ENCODE measurements around the gene SLC66A2. TPM values are rescaled to one million over a fixed set of nuclear protein-coding genes. Genes with fewer than 3 reads are reported as not detected.

The SLC66A2 gene
- total and polyA plus RNA-seq, 2 donors: 14.8 to 47.8 TPM

DNA sequence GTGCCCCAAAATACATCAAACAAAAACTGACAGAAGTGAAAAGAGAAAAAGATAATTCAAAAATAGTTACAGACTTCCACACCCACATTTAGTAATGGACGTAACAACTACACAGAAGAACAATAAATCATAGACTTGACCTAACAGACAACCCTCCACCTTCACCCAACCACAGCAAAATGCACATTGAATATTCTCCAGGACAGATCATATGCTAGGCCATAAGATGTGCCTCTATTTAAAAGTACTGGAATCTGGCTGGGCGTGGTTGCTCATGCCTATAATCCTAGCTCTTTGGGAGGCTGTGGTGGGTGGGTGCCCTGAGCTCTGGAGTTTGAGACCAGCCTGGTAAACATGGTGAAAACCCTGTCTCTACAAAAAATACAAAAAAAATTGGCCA is 20.0 kb downstream of the SLC66A2 start:
- Histone ChIP-seq H3K27ac (ENCODE audit: low read depth) (no peak overlapping the region), H3K4me3 (ENCODE audit: low read depth, low read length) (no peak overlapping the region), H3K4me1 (ENCODE audit: insufficient read depth) (no peaks in the 10 kb centered on the region), H3K36me3 (ENCODE audit: insufficient read depth) (peaks cover 2% of the 10 kb centered on the region)
- no peak for DNase-seq (ENCODE audit: extremely low spot score)
- WGBS: over 99% methylated on average over 2 of the region's 2 CpGs

DNA sequence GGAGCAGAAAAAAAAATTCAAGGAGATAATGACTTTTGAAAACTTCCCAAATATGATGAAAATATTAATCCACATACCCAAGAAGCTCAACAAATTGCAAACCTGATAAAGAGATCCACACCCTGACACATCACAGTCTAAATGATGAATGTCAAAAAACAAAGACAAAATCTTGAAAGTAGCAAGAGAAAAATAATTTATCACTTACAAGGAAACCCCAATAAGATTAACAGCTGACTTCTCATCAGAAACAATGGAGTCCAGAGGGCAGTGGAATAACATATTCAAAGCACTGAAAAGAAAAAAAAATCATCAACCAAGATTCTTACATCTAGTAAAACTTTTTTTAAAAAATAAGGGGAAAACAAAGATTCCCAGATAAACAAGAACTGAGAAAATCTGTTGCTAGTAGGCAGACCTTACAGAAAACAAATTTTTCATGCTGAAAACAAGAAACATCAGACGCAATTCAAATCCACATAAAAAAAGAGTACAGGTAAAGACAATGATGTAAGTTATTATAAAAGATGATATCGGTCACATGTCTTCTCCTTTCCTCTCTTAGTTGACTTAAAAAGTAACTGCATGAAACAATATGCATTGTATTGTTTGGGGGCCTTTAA is 21.3 kb downstream of the SLC66A2 start:
- WGBS: over 99% methylated on average over 2 of the region's 2 CpGs
- H3K4me3 ChIP-seq (ENCODE audit: low read depth, low read length): no peak overlapping the region
- H3K36me3 ChIP-seq (ENCODE audit: insufficient read depth): peaks cover 2% of the 10 kb centered on the region
- no peak for DNase-seq (ENCODE audit: extremely low spot score)
- H3K4me1 ChIP-seq (ENCODE audit: insufficient read depth): no peaks in the 10 kb centered on the region
- H3K27ac ChIP-seq (ENCODE audit: low read depth): no peak overlapping the region

DNA sequence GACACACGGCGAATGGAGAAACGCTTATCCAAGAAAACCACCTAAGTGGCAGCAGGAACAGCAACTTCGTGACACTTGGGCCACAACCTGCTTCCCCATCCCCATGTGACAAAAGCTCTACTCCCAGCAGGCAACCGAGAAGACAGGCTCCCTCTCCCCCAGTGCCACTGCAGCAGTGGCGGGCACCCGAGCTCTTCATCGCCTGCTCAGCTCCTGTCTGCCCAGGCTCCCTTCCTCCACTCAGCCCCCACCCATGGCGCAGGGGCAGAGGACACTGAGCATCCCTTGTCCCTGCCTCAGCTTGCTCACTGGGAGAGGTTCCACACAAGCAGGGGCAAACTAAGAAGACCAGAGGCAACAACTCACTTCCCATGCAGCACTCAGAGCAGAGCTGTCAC is 22.9 kb downstream of the SLC66A2 start:
- Histone ChIP-seq H3K27ac (ENCODE audit: low read depth) (no peak overlapping the region), H3K36me3 (ENCODE audit: insufficient read depth) (peaks cover 2% of the 10 kb centered on the region), H3K4me1 (ENCODE audit: insufficient read depth) (no peaks in the 10 kb centered on the region), H3K4me3 (ENCODE audit: low read depth, low read length) (no peak overlapping the region)
- DNase-seq (ENCODE audit: extremely low spot score): no peak
- WGBS: 98% methylated on average over 9 of the region's 9 CpGs

DNA sequence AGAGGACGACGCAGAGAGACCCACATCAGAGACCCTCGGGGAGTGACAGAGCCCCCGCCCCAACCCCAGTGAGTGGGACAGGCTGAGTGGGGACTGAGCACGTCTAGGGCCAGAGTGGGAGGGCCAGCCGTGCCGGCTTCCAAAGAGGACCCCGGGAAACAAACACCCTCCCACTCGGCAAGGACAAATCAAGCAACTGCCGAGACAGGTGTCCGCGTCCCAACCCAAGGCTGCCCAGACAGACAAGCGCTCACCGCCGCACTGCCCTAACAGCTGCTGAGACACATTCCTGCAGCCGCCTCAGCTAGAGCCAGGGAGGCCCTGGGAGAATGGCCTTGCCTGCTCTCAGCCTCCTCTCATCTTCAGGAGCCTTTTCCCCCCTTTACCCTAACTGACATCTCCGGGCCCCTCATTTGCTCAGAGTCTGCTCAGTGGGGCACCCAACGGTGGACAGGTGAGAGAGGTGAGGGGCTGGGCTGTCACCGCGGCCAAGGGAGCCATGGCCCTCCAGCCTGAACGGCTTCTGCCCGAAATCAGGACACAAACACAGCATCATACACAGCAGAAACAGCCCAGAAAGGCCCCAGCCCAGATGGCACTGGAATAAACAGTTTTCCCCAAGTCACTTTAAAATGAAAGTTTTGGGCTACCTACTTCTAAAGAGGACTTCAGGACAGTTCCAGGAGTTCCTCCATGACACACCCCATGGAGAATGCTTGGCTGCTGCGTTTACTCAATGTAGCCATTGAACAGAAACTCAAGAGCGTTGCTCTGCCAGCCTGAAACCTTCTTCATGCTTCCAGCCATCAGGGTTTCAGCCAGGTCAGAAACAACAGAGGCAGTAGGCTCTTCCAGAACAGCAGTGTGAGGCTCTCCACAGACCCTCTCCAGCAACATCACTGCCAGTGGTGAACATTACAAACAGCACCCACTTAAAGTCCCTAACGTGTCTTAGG is 23.6 kb downstream of the SLC66A2 start:
- Histone ChIP-seq H3K4me1 (ENCODE audit: insufficient read depth) (no peaks in the 10 kb centered on the region), H3K4me3 (ENCODE audit: low read depth, low read length) (no peak overlapping the region), H3K36me3 (ENCODE audit: insufficient read depth) (peaks cover 2% of the 10 kb centered on the region), H3K27ac (ENCODE audit: low read depth) (no peak overlapping the region)
- no peak for DNase-seq (ENCODE audit: extremely low spot score)
- WGBS: 93% methylated on average over 25 of the region's 25 CpGs

DNA sequence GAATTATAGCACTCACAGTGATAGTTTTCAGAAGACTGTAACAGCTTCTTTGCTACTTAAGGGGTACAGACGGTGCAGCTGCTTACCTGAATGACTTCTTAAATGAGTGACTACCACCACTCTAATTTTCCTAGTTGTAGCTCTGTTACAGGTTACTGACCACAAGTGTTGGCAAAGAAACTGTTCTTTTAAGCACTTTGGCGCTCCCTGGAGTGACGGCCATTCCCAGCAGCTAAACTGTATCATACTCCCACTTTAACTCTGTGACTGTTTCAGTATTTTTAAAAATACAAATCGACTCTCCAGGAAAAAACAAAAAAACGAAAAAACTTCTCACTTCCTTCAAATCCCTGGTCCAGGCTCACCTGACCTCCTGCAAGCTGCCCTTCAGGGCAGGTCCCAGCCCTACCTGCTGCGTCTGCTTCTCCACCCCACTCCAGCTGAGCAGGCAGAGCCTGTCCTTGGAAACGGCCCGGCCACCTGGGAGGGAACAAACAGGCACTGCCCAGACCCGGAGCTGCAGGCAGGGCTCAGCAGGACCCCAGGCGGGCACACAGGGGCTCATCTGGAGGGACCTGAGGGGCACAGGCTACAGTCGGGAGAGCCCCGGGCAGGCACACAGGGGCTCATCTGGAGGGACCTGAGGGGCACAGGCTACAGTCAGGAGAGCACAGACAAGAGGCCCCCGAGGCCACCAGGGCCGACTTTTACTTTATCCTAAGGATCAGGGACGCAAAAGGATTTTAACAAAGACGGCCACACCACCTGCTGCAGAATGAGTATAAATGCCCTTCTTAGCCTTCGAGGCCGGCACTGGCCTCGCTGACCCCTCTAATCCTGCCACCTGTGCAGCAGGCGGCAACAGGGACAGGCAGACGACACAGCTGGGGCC is 24.5 kb downstream of the SLC66A2 start:
- no peak for DNase-seq (ENCODE audit: extremely low spot score)

DNA sequence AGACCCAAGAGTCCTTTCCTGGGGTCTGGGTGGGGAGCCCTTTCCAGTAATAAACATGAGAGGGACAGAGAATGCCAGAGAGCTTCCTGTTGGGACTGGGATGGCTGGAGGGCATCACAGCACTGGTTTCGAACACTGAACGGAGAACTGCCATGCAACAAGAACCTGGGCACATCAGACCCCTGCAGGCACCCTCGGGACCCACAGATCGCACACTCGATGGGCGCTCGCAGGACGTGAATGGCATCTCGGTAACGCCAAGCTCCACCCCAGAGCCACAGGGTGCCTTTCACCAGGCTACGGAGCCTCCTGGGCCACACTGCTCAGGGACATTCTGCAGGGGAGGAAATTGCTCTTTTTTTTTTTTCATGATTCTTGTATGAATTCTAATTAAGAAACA is 25.1 kb downstream of the SLC66A2 start:
- Histone ChIP-seq H3K4me3 (ENCODE audit: low read depth, low read length) (no peak overlapping the region), H3K36me3 (ENCODE audit: insufficient read depth) (peaks cover 2% of the 10 kb centered on the region), H3K27ac (ENCODE audit: low read depth) (no peak overlapping the region), H3K4me1 (ENCODE audit: insufficient read depth) (no peaks in the 10 kb centered on the region)
- no peak for DNase-seq (ENCODE audit: extremely low spot score)
- WGBS: 95% methylated on average over 11 of the region's 11 CpGs

More for the DNA sequence above, 24.5 kb downstream of the SLC66A2 start:
- WGBS: 86% methylated on average over 21 of the region's 21 CpGs
- Histone ChIP-seq H3K4me1 (ENCODE audit: insufficient read depth) (no peaks in the 10 kb centered on the region), H3K27ac (ENCODE audit: low read depth) (no peak overlapping the region), H3K4me3 (ENCODE audit: low read depth, low read length) (no peak overlapping the region), H3K36me3 (ENCODE audit: insufficient read depth) (peaks cover 2% of the 10 kb centered on the region)

DNA sequence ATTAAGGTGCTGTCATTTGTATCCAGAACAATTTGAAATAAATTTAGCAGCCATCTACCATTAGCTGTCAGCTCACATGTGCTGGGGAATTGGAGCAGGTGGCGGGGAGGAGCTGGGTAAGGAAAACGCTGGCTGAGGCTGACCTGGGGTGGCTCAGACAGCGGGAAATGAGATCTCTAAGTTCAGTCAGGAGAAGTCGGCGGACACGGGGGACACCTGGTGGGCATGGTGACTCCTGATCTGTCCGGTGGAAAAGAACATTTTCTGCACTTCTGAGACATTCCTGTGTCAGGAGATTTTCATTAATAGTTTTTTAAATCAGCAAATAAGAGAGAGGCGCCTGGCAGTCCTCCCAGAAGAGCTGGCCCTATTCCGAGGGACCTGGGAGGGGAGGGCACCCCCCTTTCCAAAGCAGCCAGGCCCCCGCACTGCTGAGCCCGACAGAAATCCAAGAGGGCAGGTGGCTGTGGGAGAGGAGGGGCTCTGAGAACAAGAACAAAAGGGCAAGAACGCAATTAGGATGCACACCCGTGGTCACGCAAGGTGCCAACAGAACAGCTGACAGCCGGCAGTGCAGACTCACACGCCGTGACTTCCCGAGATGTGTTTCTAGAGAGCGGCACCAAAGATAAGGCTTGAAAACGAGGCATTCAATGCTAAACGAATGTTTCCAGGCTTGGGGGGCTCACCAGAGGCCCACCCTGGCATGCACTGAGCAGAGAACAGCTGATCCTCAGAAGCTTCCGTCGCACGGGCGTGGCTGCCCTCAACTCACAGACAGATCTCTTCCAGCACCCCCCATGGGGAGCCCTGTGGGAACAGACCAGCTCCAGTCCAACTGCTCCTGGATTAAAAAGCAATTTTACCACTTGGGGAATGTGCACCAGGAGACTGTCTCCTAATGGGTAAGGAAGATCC is 26.4 kb downstream of the SLC66A2 start:
- no peak overlapping the region for H3K27ac ChIP-seq (ENCODE audit: low read depth)
- H3K4me1 ChIP-seq (ENCODE audit: insufficient read depth): no peaks in the 10 kb centered on the region
- DNase-seq (ENCODE audit: extremely low spot score): no peak
- WGBS: 72% methylated on average over 25 of the region's 25 CpGs
- H3K4me3 ChIP-seq (ENCODE audit: low read depth, low read length): no peak overlapping the region
- peaks cover 2% of the 10 kb centered on the region for H3K36me3 ChIP-seq (ENCODE audit: insufficient read depth)

DNA sequence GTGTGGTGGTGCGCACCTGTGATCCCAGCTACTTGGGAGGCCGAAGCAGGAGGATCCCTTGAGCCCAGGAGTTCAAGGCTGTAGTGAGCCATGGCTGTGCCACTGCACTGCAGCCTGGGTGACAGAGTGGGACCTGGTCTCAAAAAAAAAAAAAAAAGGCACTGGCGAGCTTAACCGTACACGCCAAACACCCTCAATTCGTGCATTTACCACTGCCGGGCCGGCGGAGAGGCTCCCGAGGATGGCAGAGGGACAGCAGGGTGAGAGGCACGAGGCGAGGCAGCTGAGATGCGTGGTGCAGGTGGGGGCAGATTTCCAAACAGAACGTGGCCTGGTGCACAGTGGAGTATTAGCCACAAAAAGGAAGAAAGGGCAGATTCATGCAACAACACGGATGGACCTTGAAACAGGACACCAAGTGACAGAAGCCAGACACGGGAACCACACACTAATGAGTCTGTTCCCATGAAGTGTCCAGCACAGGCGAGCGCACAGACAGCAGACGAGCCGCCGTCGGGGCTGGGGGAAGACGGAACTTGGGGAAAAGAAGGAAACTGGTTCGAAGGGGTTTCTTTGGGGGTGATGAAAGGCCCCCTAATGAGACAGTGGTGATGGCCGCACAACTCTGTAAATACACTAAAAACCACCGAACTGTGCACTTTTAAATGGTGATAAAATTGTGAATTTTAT is 27.4 kb downstream of the SLC66A2 start:
- 98% methylated on average over 26 of the region's 26 CpGs for WGBS
- Histone ChIP-seq H3K36me3 (ENCODE audit: insufficient read depth) (peaks cover 2% of the 10 kb centered on the region), H3K4me3 (ENCODE audit: low read depth, low read length) (no peak overlapping the region), H3K4me1 (ENCODE audit: insufficient read depth) (no peaks in the 10 kb centered on the region), H3K27ac (ENCODE audit: low read depth) (no peak overlapping the region)
- no peak for DNase-seq (ENCODE audit: extremely low spot score)

DNA sequence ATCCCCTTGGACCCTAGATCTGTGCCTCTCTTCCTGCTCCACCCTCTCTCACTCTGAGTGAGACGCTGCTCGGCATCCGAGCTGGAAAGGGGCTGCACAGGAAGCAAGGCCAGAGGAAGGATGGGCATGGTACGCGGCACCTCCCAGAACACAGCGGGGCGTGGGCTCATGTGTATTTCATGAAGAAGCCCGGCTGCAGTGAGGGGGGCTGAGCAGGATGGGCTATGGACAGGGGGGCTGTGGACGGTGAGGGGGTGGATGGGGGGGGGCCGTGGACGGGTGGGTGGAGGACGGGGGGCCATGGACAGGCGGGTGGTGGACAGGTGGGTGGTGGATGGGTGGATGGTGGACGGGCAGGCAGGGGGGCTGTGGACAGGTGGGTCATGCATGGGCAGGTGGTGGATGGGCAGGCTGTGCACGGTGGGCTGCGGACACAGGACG is 28.5 kb downstream of the SLC66A2 start:
- 91% methylated on average over 17 of the region's 17 CpGs for WGBS
- DNase-seq (ENCODE audit: extremely low spot score): no peak

DNA sequence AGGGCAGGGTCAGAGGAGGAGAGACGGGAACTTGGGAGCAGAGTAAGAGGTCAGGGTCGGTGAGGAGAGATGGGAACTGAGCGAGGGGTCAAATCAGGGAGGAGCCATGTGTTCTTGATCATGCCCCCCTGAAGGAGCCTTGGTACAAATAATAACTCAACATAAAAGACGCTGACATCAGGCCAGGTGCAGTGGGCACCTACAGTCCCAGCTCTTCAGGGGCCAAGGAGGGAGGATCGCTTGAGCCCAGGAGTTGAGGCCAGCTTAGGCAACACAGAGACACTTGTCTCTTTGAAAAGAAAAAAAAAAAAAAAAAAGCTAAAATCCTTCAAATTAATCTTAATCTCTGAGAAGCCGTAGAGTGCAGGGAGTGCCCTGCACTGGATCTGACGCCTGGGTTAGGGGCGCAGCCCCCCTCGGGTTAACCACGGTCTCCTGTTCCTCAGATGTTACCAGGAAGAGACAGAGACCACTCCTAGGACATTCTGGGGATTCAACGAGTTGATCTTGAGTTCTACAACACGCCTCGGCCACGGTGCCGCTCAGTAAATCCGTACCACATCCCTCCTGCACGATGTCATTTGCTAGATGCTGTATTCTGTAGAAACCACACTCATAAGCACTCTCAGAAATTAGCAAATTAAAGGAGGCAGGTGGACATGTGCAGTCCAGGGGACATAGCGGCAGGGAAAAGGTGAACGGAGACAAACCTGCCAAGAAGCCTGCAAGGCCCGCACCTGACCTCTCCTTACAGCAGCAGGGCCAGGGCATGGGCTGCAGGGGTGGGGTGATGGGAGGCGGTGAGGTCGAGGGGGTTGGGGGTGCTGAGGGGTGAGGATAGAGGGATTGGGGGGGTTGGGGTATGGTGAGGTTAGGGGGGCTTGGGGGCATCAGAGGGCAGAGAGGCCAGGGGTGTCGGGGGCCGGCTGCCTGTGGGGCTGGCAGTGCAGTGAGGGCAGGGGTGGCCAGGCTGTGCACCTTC is 29.2 kb downstream of the SLC66A2 start:
- 97% methylated on average over 24 of the region's 24 CpGs for WGBS
- H3K4me1 ChIP-seq (ENCODE audit: insufficient read depth): no peaks in the 10 kb centered on the region
- H3K27ac ChIP-seq (ENCODE audit: low read depth): no peak overlapping the region
- no peak overlapping the region for H3K4me3 ChIP-seq (ENCODE audit: low read depth, low read length)
- H3K36me3 ChIP-seq (ENCODE audit: insufficient read depth): no peaks in the 10 kb centered on the region
- DNase-seq (ENCODE audit: extremely low spot score): no peak

More for the DNA sequence above, 28.5 kb downstream of the SLC66A2 start:
- Histone ChIP-seq H3K27ac (ENCODE audit: low read depth) (no peak overlapping the region), H3K36me3 (ENCODE audit: insufficient read depth) (no peaks in the 10 kb centered on the region), H3K4me3 (ENCODE audit: low read depth, low read length) (no peak overlapping the region), H3K4me1 (ENCODE audit: insufficient read depth) (no peaks in the 10 kb centered on the region)

DNA sequence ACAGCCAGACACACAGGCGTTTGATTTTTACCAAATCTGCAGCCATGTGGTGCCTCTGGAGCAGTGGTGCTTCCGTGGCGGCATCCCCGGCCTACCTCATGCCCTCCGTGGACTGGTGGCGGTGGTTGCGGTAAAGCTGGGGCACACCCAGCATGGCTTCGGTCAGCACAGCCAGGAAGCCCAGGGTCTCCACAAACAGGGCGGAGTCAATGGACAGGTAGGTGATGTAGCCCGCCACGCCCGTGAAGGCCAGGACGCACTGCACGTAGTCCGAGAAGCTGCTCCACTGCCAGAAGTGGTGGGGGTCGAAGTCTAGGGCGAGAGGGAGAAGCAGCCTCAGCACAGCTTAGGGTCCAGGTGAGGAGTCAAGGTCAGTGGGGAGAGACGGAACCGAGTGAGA is 32.4 kb downstream of the SLC66A2 start:
- 97% methylated on average over 19 of the region's 19 CpGs for WGBS
- DNase-seq (ENCODE audit: extremely low spot score): no peak
- H3K4me1 ChIP-seq (ENCODE audit: insufficient read depth): no peaks in the 10 kb centered on the region
- no peaks in the 10 kb centered on the region for H3K36me3 ChIP-seq (ENCODE audit: insufficient read depth)
- H3K4me3 ChIP-seq (ENCODE audit: low read depth, low read length): no peak overlapping the region
- H3K27ac ChIP-seq (ENCODE audit: low read depth): no peak overlapping the region
